ENCODE results near the gene MAPRE2. TPM values are rescaled to one million over a fixed set of nuclear protein-coding genes. Genes with fewer than 3 reads are reported as not detected.
"Not testable (repeated sequence)": the region's sequence is repeated elsewhere in the genome, so short reads cannot be mapped to it uniquely, and the experiment has no call there.

The MAPRE2 gene
- total RNA-seq, 1 donor from 2014 or later = 35.4 TPM

- no peak for TF ChIP-seq CTCF (IDR thresholded peaks at IDR 0.05)
- ATAC-seq (no peak), DNase-seq (no peak)
- Histone ChIP-seq H3K36me3 (peaks cover 18% of the 10 kb centered on the region), H3K9me3 (no peaks in the 10 kb centered on the region), H3K4me3 (no peak overlapping the region), H3K27ac (no peak overlapping the region), H3K4me1 (no peaks in the 10 kb centered on the region), H3K27me3 (no peaks in the 10 kb centered on the region)
- intact Hi-C loops (cut with DNase I) = loop anchor here (5.0 kb wide), 1 partner anchor 134 kb away; no protein-coding TSS in a partner anchor
These were observed 100.5 kb downstream of the MAPRE2 start for GRCh38 chr18:35141567-35142274.

- Histone ChIP-seq H3K9me3 (no peaks in the 10 kb centered on the region), H3K4me1 (no peaks in the 10 kb centered on the region), H3K27ac (no peak overlapping the region), H3K27me3 (no peaks in the 10 kb centered on the region), H3K36me3 (peaks cover 12% of the 10 kb centered on the region), H3K4me3 (no peak overlapping the region)
- DNase-seq = no peak
- no peak for TF ChIP-seq CTCF (IDR thresholded peaks at IDR 0.05)
- ATAC-seq = no peak
- intact Hi-C loops (cut with DNase I) = loop anchor here (5.0 kb wide), 1 partner anchor 135 kb away; no protein-coding TSS in a partner anchor
These were observed 101.0 kb downstream of the MAPRE2 start for GRCh38 chr18:35142275-35142615.

DNA sequence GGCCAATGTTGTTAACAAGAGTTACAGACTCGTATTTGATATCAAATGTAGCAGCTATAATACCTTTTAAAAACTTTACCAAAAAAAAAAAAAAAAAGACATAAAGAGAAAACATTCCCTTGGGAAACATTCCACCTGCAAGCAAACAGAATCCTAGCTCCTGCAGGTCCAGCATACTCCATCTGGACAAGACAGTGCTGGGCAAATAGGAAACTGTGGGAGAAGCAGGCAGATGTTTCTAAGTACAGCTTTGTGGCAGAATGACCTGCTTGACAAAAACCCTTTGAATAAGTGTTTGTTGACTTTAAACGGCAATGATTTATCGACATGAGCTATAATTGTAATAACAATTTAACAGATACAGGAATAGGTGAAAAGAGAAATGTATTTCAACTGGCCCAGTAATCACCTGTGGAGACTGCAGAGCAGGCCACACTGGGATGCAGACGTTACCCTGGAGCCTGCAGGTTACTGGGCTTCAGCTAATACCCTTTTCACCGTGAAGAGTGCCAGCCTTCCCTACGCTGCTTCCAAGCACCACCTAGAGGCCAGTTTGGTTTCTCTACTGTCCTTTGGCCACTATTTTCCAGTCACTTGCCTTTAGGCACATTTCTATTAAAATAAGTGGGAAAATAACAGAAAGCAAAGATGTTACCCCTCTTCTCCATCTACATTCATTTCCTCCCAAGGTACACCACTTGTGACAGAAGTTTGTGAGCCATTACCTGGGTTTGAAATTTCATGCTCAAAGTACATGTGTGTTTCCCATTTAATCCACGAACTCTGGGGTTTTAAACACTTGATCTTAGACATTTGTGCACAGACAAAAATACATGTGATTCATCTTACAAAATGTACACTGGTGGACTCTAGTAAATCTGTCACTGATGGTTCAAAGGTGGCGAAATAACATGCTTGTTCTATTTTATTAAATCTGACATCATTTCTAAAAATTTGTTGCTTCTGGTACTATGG is 102.7 kb downstream of the MAPRE2 start:
- H3K4me3 ChIP-seq = no peak overlapping the region
- intact Hi-C loops (cut with DNase I) = loop anchor here (5.0 kb wide), 1 partner anchor 137 kb away; no protein-coding TSS in a partner anchor
- peaks cover 3% of the 10 kb centered on the region for H3K36me3 ChIP-seq
- no peaks in the 10 kb centered on the region for H3K27me3 ChIP-seq
- no peaks in the 10 kb centered on the region for H3K9me3 ChIP-seq
- DNase-seq (no peak), ATAC-seq (peak; percentile 97)
- H3K4me1 ChIP-seq = no peaks in the 10 kb centered on the region
- H3K27ac ChIP-seq = no peak overlapping the region
- TF ChIP-seq CTCF (IDR thresholded peaks at IDR 0.05) = peak; percentile 75

GRCh38 chr18:35144698-35145097 is 103.5 kb downstream of the MAPRE2 start:
- TF ChIP-seq CTCF (IDR thresholded peaks at IDR 0.05) = no peak
- ATAC-seq (no peak), DNase-seq (no peak)
- Histone ChIP-seq H3K9me3 (no peaks in the 10 kb centered on the region), H3K36me3 (no peaks in the 10 kb centered on the region), H3K4me3 (no peak overlapping the region), H3K27ac (no peak overlapping the region), H3K27me3 (no peaks in the 10 kb centered on the region), H3K4me1 (no peaks in the 10 kb centered on the region)
- intact Hi-C loops (cut with DNase I) = loop anchor here (5.0 kb wide), 1 partner anchor 137 kb away; no protein-coding TSS in a partner anchor

GRCh38 chr18:35150195-35150594 is 109.0 kb downstream of the MAPRE2 start:
- H3K27ac ChIP-seq; H3K4me3 ChIP-seq; intact Hi-C loops (cut with DNase I); H3K4me1 ChIP-seq; H3K27me3 ChIP-seq; DNase-seq; H3K9me3 ChIP-seq; H3K36me3 ChIP-seq; ATAC-seq: not testable (repeated sequence)

Data from upper lobe of right lung (tissue), 1 donor.